ENCODE data around the gene CAMSAP2. TPM values are rescaled to one million over a fixed set of nuclear protein-coding genes. Genes with fewer than 3 reads are reported as not detected.

Gene CAMSAP2
- total RNA-seq, 1 experiment from 2014 or later: 25.0 TPM

- Histone ChIP-seq H3K4me3 (replicated peaks in 1 of 2; ENCODE audit: low read depth in 1 of 2, low read length in 2 of 2) (no peak overlapping the region), H3K4me1 (ENCODE audit: control insufficient read depth in 1 of 2, insufficient read depth in 2 of 2, low read length in 2 of 2) (no peaks in the 10 kb centered on the region), H3K9me3 (ENCODE audit: control insufficient read depth in 1 of 2, insufficient read depth in 1 of 2, low read depth in 1 of 2, low read length in 2 of 2) (no peaks in the 10 kb centered on the region), H2AFZ (ENCODE audit: low read depth, low read length, poor library complexity, severe bottlenecking) (no peak overlapping the region), H4K20me1 (ENCODE audit: insufficient read depth) (no peaks in the 10 kb centered on the region), H3K9ac (ENCODE audit: low read length) (no peak overlapping the region), H3K36me3 (ENCODE audit: control insufficient read depth in 1 of 2, insufficient read depth in 2 of 2, low read length in 2 of 2) (no peaks in the 10 kb centered on the region), H3K4me2 (ENCODE audit: low read length) (no peak overlapping the region), H3K27me3 (ENCODE audit: insufficient read depth, low read length) (no peaks in the 10 kb centered on the region), H3K9me2 (ENCODE audit: insufficient read depth) (no peaks in the 10 kb centered on the region), H3K79me2 (ENCODE audit: insufficient read depth, low read length) (no peaks in the 10 kb centered on the region), H3K27ac (ENCODE audit: low read depth, low read length) (no peak overlapping the region)
- no TSS peak for BruUV-seq (replicated peaks)
- TF ChIP-seq RAD21 (IDR thresholded peaks at IDR 0.05; ENCODE audit: low read depth) (no peak), SIN3A (IDR thresholded peaks at IDR 0.05; ENCODE audit: low read depth) (no peak), POLR2AphosphoS5 (IDR thresholded peaks at IDR 0.05; ENCODE audit: low read depth, low read length) (no peak), POLR2A (IDR thresholded peaks at IDR 0.05; ENCODE audit: borderline replicate concordance, extremely low read depth, insufficient read depth, insufficient read length) (no peak), FOSL1 (IDR thresholded peaks at IDR 0.05; ENCODE audit: low read depth) (no peak), EGR1 (IDR thresholded peaks at IDR 0.05; ENCODE audit: low read depth) (no peak), SP1 (IDR thresholded peaks at IDR 0.05; ENCODE audit: low read depth) (no peak), ZBTB33 (IDR thresholded peaks at IDR 0.05; ENCODE audit: extremely low read depth, insufficient replicate concordance, low read length) (no peak), EZH2phosphoT487 (IDR thresholded peaks at IDR 0.05; ENCODE audit: borderline replicate concordance) (no peak), CBX3 (IDR thresholded peaks at IDR 0.05; ENCODE audit: low read depth) (no peak), SRF (IDR thresholded peaks at IDR 0.05; ENCODE audit: low read depth) (no peak), ZNF274 (IDR thresholded peaks at IDR 0.05; ENCODE audit: low read depth, low read length) (no peak), YY1 (IDR thresholded peaks at IDR 0.05; ENCODE audit: extremely low read depth, insufficient replicate concordance, low read depth, low read length) (no peak)
- TF ChIP-seq, protein P1, sequence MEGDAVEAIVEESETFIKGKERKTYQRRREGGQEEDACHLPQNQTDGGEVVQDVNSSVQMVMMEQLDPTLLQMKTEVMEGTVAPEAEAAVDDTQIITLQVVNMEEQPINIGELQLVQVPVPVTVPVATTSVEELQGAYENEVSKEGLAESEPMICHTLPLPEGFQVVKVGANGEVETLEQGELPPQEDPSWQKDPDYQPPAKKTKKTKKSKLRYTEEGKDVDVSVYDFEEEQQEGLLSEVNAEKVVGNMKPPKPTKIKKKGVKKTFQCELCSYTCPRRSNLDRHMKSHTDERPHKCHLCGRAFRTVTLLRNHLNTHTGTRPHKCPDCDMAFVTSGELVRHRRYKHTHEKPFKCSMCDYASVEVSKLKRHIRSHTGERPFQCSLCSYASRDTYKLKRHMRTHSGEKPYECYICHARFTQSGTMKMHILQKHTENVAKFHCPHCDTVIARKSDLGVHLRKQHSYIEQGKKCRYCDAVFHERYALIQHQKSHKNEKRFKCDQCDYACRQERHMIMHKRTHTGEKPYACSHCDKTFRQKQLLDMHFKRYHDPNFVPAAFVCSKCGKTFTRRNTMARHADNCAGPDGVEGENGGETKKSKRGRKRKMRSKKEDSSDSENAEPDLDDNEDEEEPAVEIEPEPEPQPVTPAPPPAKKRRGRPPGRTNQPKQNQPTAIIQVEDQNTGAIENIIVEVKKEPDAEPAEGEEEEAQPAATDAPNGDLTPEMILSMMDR (IDR thresholded peaks at IDR 0.05 in 2 of 3, conservative IDR thresholded peaks at IDR 0.05 in 1 of 3; ENCODE audit: borderline replicate concordance in 1 of 3, insufficient read depth in 1 of 3, low read depth in 2 of 3, low read length in 2 of 3): no peak
- TF ChIP-seq, protein P2, sequence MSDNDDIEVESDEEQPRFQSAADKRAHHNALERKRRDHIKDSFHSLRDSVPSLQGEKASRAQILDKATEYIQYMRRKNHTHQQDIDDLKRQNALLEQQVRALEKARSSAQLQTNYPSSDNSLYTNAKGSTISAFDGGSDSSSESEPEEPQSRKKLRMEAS (IDR thresholded peaks at IDR 0.05): no peak
- DNase-seq (ENCODE audit: low read depth, low spot score) (no peak), ATAC-seq (no peak)
- ChIA-PET RAD21 (ENCODE audit: low non-redundant PET in 1 of 2, low total read pairs in 2 of 2, uncharacterized antibody in 2 of 2, unreplicated experiment in 2 of 2) (no interaction called here), CTCF (no interaction called here), POLR2A (no interaction called here)
- intact Hi-C loops (cut with micrococcal nuclease): no loop called here
These were observed 30.5 kb upstream of the CAMSAP2 start for GRCh38 chr1:200708161-200708560.
